Bone marrow (tissue), 2 donors: ENCODE measurements around the gene BAZ1B.
"Not testable (repeated sequence)": the region's sequence is repeated elsewhere in the genome, so short reads cannot be mapped to it uniquely, and the experiment has no call there.

Experiments
- DNase-seq, 2 donors: peaks; one replicate each; lab custom pipeline; 2025; lab: John Stamatoyannopoulos, UW

Gene BAZ1B

DNA sequence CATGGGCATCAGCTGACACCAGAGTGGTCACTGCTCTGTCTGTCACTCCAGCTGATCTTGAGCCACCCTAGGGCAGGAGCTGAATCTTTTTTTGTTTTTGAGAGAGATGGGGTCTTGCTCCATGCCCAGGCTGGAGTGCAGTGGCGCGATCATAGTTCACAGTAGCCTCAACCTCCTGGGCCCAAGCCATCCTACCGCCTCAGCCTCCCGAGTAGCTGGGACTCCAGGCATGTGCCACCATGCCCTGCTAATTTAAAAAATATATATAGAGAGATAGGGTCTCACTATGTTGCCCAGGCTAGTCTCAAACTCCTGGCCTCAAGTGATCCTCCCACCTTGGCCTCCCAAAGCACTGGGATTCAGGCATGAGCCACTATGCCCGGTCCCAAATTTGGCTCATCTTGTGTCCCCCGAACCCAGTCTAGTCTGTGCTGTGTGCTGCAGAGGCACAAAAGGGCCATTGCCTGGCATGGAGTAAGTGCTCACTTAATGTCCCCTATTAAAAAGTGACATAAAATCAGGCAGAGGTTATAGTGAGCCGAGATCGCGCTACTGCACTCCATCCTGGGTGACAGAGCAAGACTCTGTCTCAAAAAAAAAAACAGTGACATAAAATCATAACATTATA, 96.6 kb downstream of the BAZ1B start:
- DNase-seq: no peak

DNA sequence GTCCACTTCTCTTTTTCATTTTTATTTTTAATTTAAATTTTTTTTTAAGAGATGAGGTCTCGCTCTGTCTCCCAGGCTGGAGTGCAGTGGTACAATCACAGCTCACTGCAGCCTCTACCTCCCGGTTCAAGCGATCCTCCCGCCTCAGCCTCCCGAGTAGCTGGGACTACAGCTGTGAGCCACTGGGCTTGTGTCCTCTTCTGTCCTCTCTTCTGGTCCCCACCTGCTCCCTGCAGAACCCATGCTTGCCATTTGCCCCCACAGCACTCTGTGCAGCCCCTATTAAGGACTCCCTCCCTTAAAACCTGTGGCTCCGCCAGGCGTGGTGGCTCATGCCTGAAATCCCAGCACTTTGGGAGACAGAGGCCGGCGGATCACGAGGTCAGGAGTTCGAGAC, 97.6 kb downstream of the BAZ1B start:
- no peak for DNase-seq

DNA sequence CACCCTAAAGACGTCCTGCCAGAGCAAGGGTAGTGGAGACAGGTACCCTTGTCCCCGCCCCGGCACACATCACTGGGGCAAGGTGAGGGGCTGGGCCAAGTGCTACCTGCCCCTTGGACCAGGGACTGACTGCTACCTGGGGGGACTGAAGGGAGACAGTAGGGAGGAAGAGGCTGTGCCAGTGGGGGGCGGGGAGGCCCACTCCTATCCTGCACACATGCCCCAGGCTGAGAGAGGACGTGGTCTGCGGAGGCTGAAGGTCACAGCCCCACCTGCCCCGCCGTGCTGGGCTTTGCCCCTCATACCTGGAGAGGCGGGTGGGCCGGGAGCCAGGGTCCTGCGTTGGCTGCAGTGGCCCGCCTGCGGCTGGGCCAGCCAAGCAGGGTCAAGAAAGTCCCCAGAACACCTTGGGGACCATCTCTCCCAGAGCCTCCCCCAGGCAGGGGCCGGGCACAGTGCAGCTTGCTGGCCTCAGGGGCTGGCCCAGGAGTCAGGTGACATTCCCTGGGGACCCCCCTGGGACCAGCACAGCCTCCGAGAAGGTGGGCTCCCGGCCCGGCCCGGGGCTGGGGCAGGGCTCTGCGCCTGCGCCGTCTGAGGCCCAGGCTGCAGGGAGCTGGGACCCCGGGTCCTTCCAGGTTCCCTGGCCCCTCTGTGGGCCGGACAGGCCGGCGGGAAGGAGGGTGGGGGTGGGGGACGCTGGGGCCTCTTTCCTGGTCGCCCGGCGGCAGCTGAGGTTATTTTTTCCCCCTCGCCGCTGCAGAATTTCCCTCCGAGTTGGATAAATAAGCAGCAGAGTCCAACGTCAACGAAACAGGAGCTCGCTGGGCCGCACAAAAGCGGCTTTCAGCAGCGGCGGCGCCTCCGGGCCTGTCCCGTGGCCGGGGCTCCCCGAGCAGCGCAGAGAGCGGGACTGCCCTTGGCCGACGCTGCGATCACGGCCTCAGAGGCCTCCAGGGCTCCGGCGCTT, 98.3 kb downstream of the BAZ1B start:
- no peak for DNase-seq

DNA sequence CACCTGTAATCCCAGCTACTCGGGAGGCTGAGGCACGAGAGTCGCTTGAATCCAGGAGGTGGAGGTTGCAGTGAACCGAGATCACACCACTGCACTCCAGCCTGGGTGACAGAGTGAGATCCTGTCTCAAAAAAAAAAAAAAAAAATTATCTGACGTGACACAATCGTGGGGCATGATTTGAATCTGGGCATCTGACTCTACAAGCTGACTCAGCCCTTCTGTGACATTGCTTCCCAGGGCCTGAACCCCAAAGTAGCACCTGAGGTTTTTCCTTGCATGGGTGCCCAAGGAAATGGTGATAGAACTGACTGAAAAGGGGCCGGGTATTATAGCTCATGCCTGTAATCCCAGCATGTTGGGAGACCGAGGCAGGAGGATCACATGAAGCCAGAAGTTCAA, 101.5 kb downstream of the BAZ1B start:
- DNase-seq: not testable (repeated sequence)

- DNase-seq: not testable (repeated sequence)
These were observed 102.1 kb downstream of the BAZ1B start for GRCh38 chr7:73420016-73420415.

- DNase-seq: no peak
These were observed 103.9 kb downstream of the BAZ1B start for GRCh38 chr7:73418113-73418703.

DNA sequence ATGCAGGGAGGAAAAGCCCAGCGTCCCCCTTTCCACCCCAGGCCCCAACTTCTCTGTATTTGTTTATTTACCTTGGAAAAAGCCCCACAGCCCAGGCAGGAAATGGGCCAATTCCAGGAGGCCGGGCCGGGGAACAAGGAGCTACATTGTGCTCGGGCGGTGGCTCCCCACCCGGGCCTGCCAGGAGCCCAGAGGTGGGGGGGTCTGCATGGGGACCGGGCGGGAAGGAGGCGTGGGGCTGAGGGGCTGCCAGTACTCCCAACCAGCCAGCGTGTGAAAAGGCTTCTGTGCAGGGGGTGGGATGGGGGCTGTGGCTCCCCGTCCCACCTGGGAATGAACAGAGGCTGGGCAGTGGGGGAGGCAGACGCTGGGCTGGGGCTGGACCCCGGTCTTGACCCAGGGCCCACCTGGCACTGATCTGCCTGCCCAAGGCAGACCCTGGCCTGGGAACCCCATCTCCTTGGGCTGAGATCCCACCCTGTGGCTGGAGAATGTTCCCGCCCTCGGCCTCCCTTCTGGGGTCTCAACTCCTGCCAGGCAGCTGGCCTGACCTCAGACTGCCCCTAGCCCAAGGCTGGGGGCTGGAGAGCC, 111.5 kb downstream of the BAZ1B start:
- DNase-seq: not testable (repeated sequence)

GRCh38 chr7:73404860-73405259, 117.2 kb downstream of the BAZ1B start:
- not testable (repeated sequence) for DNase-seq

- peak in 1 of 2 donors; percentile 11 for DNase-seq
These were observed 122.7 kb downstream of the BAZ1B start for GRCh38 chr7:73399185-73400050.

- no peak for DNase-seq
These were observed 124.4 kb downstream of the BAZ1B start for GRCh38 chr7:73397521-73398281.

GRCh38 chr7:73395538-73396503, 126.3 kb downstream of the BAZ1B start:
- no peak for DNase-seq

- DNase-seq: no peak
These were observed 127.7 kb downstream of the BAZ1B start for GRCh38 chr7:73394422-73394821.

DNA sequence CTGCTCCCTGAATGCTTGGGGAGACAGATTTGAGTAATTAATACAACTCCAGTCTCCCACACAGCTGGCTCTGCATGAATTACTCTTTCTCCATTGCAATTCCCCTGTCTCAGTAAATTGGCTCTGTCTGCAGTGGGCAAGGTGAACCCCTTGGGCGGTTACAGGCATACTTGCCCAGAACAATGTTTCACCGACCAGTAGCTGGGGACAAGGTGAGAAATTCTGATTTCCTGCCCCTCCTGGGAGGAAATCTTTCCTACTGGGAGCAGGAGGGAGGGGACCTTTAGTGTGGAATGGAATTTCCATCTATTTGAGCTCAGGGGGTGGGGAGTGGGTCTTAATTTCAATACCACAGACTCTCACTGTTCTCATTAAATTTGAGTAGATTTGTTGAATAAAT, 130.7 kb downstream of the BAZ1B start:
- no peak for DNase-seq
